Upper lobe of right lung (tissue), 1 donor: ENCODE results near the gene TPRN. TPM values are rescaled to one million over a fixed set of nuclear protein-coding genes. Genes with fewer than 3 reads are reported as not detected.

ENCODE experiments used
- ATAC-seq: fragments of 200-7000 bp; cut with Tn5 transposase; one replicate; pipeline ENCODE4 v1.9.1; 2020; ENCODE audit warnings: mild to moderate bottlenecking, moderate library complexity
- DNase-seq: peaks from one replicate; pipeline ENCODE4 v3.0.0-alpha.2; 2020
- H3K27ac ChIP-seq: fragments of 200-600 bp; one replicate; pipeline ENCODE4 v1.8.0; 2022
- H3K27me3 ChIP-seq: fragments of 200-600 bp; one replicate; pipeline ENCODE4 v1.8.0; 2022; ENCODE audit warnings: mild to moderate bottlenecking
- H3K36me3 ChIP-seq: fragments of 200-600 bp; one replicate; pipeline ENCODE4 v1.8.0; 2022
- H3K4me1 ChIP-seq: fragments of 200-600 bp; one replicate; pipeline ENCODE4 v1.8.0; 2022
- H3K4me3 ChIP-seq: fragments of 200-600 bp; one replicate; pipeline ENCODE4 v1.8.0; 2022; ENCODE audit warnings: mild to moderate bottlenecking
- H3K9me3 ChIP-seq: fragments of 200-600 bp; one replicate; pipeline ENCODE4 v1.8.0; 2022
- CTCF ChIP-seq: fragments of 200-600 bp; IDR thresholded peaks from one replicate; pipeline ENCODE4 v1.8.0; 2022; ENCODE audit warnings: antibody characterized with exemption
- intact Hi-C: fragments of 100-400 bp; cut with DNase I; formaldehyde crosslinking; loops from one replicate; pipeline ENCODE4 v1.11.0; 2022
- total RNA-seq: library from RNA; stranded (reverse); fragmentation: NEBNext Ultra II Directional; extraction: Animal tissue kit (Norgen Biotek cat#: 25700); gene quantifications from one replicate; pipeline ENCODE4 v1.2.1, GENCODE V29; 2021
- donor health status: DM: no; HTN: yes; CAD: no; lungs with severe emphysema.

The TPRN gene
- total RNA-seq, 1 donor from 2014 or later, result 22.3 TPM

DNA sequence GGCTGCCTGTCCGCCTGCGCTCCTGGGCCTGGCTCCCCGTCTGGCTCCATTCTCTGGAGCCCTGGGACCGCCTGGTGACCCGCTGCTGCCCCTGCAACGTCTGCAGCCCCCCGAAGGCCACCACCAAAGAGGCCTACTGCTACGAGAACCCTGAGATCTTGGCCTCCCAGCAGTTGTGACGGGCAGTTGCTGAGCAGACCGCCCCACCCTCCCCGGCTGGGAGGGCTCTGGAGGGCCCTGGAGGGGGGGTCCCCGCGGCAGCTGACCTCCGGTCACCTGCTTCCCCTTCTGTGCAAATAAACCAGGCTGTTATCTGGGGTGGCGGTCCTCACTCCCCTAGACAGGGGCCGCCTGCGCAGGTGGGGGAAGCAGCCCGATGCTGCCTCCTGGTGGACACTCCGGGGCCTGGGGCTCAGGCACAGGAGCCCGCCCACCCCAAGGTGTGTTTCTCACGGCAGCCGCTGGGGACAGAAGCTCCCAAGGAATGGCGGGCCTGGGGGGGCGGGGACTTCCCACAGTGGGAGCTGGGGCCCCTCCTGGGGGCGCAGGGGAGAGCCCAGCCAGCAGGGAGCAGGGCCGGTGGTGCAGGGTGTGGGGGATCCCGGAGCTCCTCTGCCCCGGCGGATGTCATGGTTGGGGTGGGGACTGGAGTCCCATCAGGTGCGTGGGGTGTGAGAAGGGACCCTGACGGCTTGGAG, 35.8 kb upstream of the TPRN start:
- peaks cover 24% of the 10 kb centered on the region for H3K4me1 ChIP-seq
- DNase-seq (peak; percentile 94), ATAC-seq (peak; percentile 65)
- no peak overlapping the region for H3K27ac ChIP-seq
- peaks cover 27% of the 10 kb centered on the region for H3K27me3 ChIP-seq
- no peaks in the 10 kb centered on the region for H3K9me3 ChIP-seq
- TF ChIP-seq CTCF, result peak; percentile 96
- no peak overlapping the region for H3K4me3 ChIP-seq
- H3K36me3 ChIP-seq, result no peaks in the 10 kb centered on the region
- intact Hi-C loops, result no loop called here

GRCh38 chr9:137235424-137236237, 35.1 kb upstream of the TPRN start:
- no peak for TF ChIP-seq CTCF
- Histone ChIP-seq H3K4me1 (peaks cover 24% of the 10 kb centered on the region), H3K27me3 (peaks cover 34% of the 10 kb centered on the region), H3K4me3 (no peak overlapping the region), H3K9me3 (no peaks in the 10 kb centered on the region), H3K27ac (no peak overlapping the region), H3K36me3 (no peaks in the 10 kb centered on the region)
- DNase-seq (no peak), ATAC-seq (no peak)
- intact Hi-C loops, result no loop called here

- DNase-seq (no peak), ATAC-seq (no peak)
- no peak overlapping the region for H3K27ac ChIP-seq
- H3K27me3 ChIP-seq, result peaks cover 40% of the 10 kb centered on the region
- peaks cover 22% of the 10 kb centered on the region for H3K4me1 ChIP-seq
- H3K36me3 ChIP-seq, result no peaks in the 10 kb centered on the region
- no peak overlapping the region for H3K4me3 ChIP-seq
- no peak for TF ChIP-seq CTCF
- no peaks in the 10 kb centered on the region for H3K9me3 ChIP-seq
- intact Hi-C loops, result no loop called here
Observed at GRCh38 chr9:137234758-137235423, 34.4 kb upstream of the TPRN start.

DNA sequence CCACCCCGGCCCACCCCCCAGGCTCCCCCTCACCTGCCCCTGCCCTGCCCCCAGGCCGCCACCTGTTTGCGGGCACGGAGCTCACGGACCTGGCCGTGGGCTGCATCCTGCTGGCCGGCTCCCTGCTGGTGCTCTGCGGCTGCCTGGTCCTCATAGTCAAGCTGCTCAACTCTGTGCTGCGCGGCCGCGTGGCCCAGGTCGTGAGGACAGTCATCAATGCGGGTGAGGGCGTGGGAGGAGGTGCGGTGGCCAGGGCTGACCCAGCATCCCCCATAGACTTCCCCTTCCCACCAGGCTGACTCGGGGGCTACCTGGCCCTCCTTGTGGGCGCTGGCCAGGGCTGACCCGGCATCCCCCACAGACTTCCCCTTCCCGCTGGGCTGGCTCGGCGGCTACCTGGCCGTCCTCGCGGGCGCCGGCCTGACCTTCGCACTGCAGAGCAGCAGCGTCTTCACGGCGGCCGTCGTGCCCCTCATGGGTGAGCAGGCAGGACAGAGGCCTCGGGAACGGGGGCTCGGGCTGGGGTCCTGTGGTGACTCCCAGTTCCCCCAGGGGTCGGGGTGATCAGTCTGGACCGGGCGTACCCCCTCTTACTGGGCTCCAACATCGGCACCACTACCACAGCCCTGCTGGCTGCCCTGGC, 33.6 kb upstream of the TPRN start:
- Histone ChIP-seq H3K27ac (no peak overlapping the region), H3K4me1 (peaks cover 15% of the 10 kb centered on the region), H3K4me3 (no peak overlapping the region), H3K27me3 (peaks cover 47% of the 10 kb centered on the region), H3K36me3 (no peaks in the 10 kb centered on the region), H3K9me3 (no peaks in the 10 kb centered on the region)
- no peak for TF ChIP-seq CTCF
- intact Hi-C loops, result no loop called here
- DNase-seq (no peak), ATAC-seq (no peak)

DNA sequence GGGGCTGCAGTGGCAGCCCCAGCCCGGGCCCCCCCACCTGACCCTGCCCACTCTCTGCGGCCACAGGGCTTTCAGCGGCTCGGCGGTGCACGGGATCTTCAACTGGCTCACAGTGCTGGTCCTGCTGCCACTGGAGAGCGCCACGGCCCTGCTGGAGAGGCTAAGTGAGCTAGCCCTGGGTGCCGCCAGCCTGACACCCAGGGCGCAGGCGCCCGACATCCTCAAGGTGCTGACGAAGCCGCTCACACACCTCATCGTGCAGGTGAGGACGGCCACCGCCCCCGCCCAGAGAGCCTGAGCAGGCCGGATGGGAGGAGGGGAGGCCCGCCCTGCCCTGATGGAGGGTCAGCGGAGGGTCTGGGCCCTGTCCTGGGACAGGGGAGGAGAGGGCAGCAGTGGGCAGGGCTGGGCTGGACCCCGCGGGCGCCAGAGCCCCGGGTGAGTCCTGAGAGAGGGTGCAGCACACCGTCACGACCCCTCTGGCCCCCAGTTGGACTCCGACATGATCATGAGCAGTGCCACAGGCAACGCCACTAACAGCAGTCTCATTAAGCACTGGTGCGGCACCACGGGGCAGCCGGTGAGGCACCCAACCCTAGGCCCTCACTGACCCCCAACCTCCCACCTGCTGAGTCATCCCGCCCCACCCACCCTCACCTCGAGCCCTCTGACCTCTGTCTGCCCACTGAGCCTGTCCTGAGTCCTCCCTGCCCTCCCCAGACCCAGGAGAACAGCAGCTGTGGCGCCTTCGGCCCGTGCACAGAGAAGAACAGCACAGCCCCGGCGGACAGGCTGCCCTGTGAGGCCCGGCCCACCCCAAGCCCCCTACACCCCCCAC, 32.8 kb upstream of the TPRN start:
- Histone ChIP-seq H3K9me3 (no peaks in the 10 kb centered on the region), H3K27me3 (peaks cover 55% of the 10 kb centered on the region), H3K27ac (no peak overlapping the region), H3K4me1 (peaks cover 9% of the 10 kb centered on the region), H3K36me3 (no peaks in the 10 kb centered on the region), H3K4me3 (no peak overlapping the region)
- TF ChIP-seq CTCF, result no peak
- intact Hi-C loops, result no loop called here
- DNase-seq, result no peak
- ATAC-seq, result no peak
